Neural cell (in vitro differentiated cells): ENCODE results near the gene MED13L. TPM values are rescaled to one million over a fixed set of nuclear protein-coding genes. Genes with fewer than 3 reads are reported as not detected.

ENCODE experiments used
- H2AFZ ChIP-seq: fragments of 200-600, 300-800 bp; sonication (generic), shearing (Covaris generic); 2 replicates; pipeline ENCODE4 v1.6.0; 2014; ENCODE audit warnings: low read depth, mild to moderate bottlenecking, antibody characterized with exemption, low read length, moderate library complexity
- H3F3A ChIP-seq: fragments of 200-600 bp; shearing (Covaris generic); 2 replicates; pipeline ENCODE4 v1.6.1; 2016; ENCODE audit warnings: mild to moderate bottlenecking, moderate library complexity, mixed read lengths, antibody characterized with exemption, low read length; ENCODE audit not compliant: insufficient read depth, poor library complexity, severe bottlenecking
- H3K27ac ChIP-seq: fragments of 200-600, 300-800 bp; sonication (generic), shearing (Covaris generic); 2 replicates; pipeline ENCODE4 v1.5.1; 2014; ENCODE audit warnings: mild to moderate bottlenecking, low read length, moderate library complexity
- H3K27me3 ChIP-seq: fragments of 300-800, 200-600 bp; sonication (generic), shearing (Covaris generic); 2 replicates; pipeline ENCODE4 v1.6.0; 2014; ENCODE audit warnings: mild to moderate bottlenecking, low read depth, low read length, moderate library complexity; ENCODE audit not compliant: insufficient read depth
- H3K36me3 ChIP-seq: fragments of 300-800, 200-600 bp; sonication (generic), shearing (Covaris generic); 2 replicates; pipeline ENCODE4 v1.5.1; 2014; ENCODE audit warnings: mild to moderate bottlenecking, antibody characterized with exemption, low read length, moderate library complexity; ENCODE audit not compliant: insufficient read depth
- H3K4me2 ChIP-seq: fragments of 300-800, 200-600 bp; sonication (generic), shearing (Covaris generic); 2 replicates; pipeline ENCODE4 v1.6.0; 2014; ENCODE audit warnings: mild to moderate bottlenecking, low read length
- H3K4me3 ChIP-seq: fragments of 300-800, 200-600 bp; sonication (generic), shearing (Covaris generic); 2 replicates; pipeline ENCODE4 v1.5.1; 2014; ENCODE audit warnings: mild to moderate bottlenecking, low read length, moderate library complexity
- H3K79me2 ChIP-seq: fragments of 200-600 bp; shearing (Covaris generic); replicated peaks from 2 replicates; pipeline ENCODE4 v1.6.0; 2014; ENCODE audit warnings: mild to moderate bottlenecking, low read length, moderate library complexity; ENCODE audit not compliant: insufficient read depth
- H3K9ac ChIP-seq: fragments of 300-800, 200-600 bp; sonication (generic), shearing (Covaris generic); 2 replicates; pipeline ENCODE4 v1.6.1; 2016; ENCODE audit warnings: mild to moderate bottlenecking, low read length, mixed read lengths
- H3K9me2 ChIP-seq: fragments of 200-600 bp; shearing (Covaris generic); 2 replicates; pipeline ENCODE4 v1.6.1; 2016; ENCODE audit warnings: mild to moderate bottlenecking, low read length, mixed read lengths; ENCODE audit not compliant: insufficient read depth
- H3K9me3 ChIP-seq: fragments of 200-600, 300-800 bp; sonication (generic), shearing (Covaris generic); 2 replicates; pipeline ENCODE4 v1.6.1; 2016; ENCODE audit warnings: mild to moderate bottlenecking, mixed run types, low read length, moderate library complexity, mixed read lengths
- H4K20me1 ChIP-seq: fragments of 200-600 bp; shearing (Covaris generic); 2 replicates; pipeline ENCODE4 v1.6.1; 2016; ENCODE audit warnings: mild to moderate bottlenecking, mixed run types; ENCODE audit not compliant: insufficient read depth
- CTCF ChIP-seq: fragments of 450-650 bp; IDR thresholded peaks from 2 replicates; pipeline ENCODE4 v1.5.1; 2014; ENCODE audit warnings: antibody characterized with exemption, mild to moderate bottlenecking, moderate library complexity; ENCODE audit not compliant: poor library complexity, severe bottlenecking
- EP300 ChIP-seq: fragments of 450-650 bp; conservative IDR thresholded peaks from 2 replicates; pipeline ENCODE4 v1.6.1; 2014; ENCODE audit warnings: antibody characterized with exemption, mild to moderate bottlenecking, moderate library complexity; ENCODE audit not compliant: poor library complexity, severe bottlenecking
- EZH2 ChIP-seq: fragments of 200-600, 300-800 bp; shearing (Covaris generic), sonication (generic); IDR thresholded peaks from 2 replicates; pipeline ENCODE4 v1.6.1; 2014; ENCODE audit warnings: antibody characterized with exemption, low read length, borderline replicate concordance, mild to moderate bottlenecking; ENCODE audit not compliant: insufficient read depth, poor library complexity, severe bottlenecking
- MXI1 ChIP-seq: fragments of 450-650 bp; conservative IDR thresholded peaks from 2 replicates; pipeline ENCODE4 v1.6.1; 2014; ENCODE audit warnings: antibody characterized with exemption, mild to moderate bottlenecking; ENCODE audit not compliant: poor library complexity, severe bottlenecking
- POLR2AphosphoS5 ChIP-seq: IDR thresholded peaks from 2 replicates; pipeline ENCODE4 v1.6.1; 2012
- RAD21 ChIP-seq: fragments of 450-650 bp; conservative IDR thresholded peaks from 2 replicates; pipeline ENCODE4 v1.6.1; 2014; ENCODE audit warnings: antibody characterized with exemption, mild to moderate bottlenecking, moderate library complexity
- REST ChIP-seq: IDR thresholded peaks from 2 replicates; pipeline ENCODE4 v1.6.1; 2012; ENCODE audit warnings: borderline replicate concordance
- SMC3 ChIP-seq: fragments of 450-650 bp; conservative IDR thresholded peaks from 2 replicates; pipeline ENCODE4 v1.6.1; 2014; ENCODE audit warnings: antibody characterized with exemption, mild to moderate bottlenecking, moderate library complexity; ENCODE audit not compliant: poor library complexity
- TAF1 ChIP-seq: IDR thresholded peaks from 2 replicates; pipeline ENCODE4 v1.6.1; 2012; ENCODE audit warnings: low read depth
- polyA plus RNA-seq: library from polyadenylated mRNA; depleted of rRNA; stranded (reverse); fragments of >200 nt; gene quantifications from 2 replicates; pipeline ENCODE4 v1.2.3, GENCODE V29; 2014

The MED13L gene
- polyA plus RNA-seq, 1 donor from 2014 or later, result 38.9 TPM

- no peak for TF ChIP-seq EZH2
- no peak for TF ChIP-seq CTCF
- TF ChIP-seq REST, result no peak
- TF ChIP-seq TAF1, result no peak
- TF ChIP-seq MXI1, result no peak
These were observed 331.4 kb downstream of the MED13L start for GRCh38 chr12:115946092-115946491.

GRCh38 chr12:115945491-115945885 is 332.0 kb downstream of the MED13L start:
- no peak for TF ChIP-seq MXI1
- TF ChIP-seq EP300, result no peak
- no peak for TF ChIP-seq EZH2
- Histone ChIP-seq H3K27me3 (no peaks in the 10 kb centered on the region), H3K9me2 (no peaks in the 10 kb centered on the region), H3K9ac (no peak overlapping the region), H3K9me3 (no peaks in the 10 kb centered on the region), H3K36me3 (no peaks in the 10 kb centered on the region), H4K20me1 (no peaks in the 10 kb centered on the region), H3F3A (no peaks in the 10 kb centered on the region), H3K27ac (no peak overlapping the region), H2AFZ (no peak overlapping the region), H3K79me2 (no peaks in the 10 kb centered on the region), H3K4me2 (no peak overlapping the region), H3K4me3 (no peak overlapping the region)

More at GRCh38 chr12:115946092-115946491, 331.4 kb downstream of the MED13L start:
- Histone ChIP-seq H3K9ac (no peak overlapping the region), H3K27me3 (no peaks in the 10 kb centered on the region), H3K27ac (no peak overlapping the region), H2AFZ (no peak overlapping the region), H3K79me2 (no peaks in the 10 kb centered on the region), H3K9me2 (no peaks in the 10 kb centered on the region), H3K36me3 (no peaks in the 10 kb centered on the region), H3K4me2 (no peak overlapping the region), H3K9me3 (no peaks in the 10 kb centered on the region), H3K4me3 (no peak overlapping the region), H4K20me1 (no peaks in the 10 kb centered on the region), H3F3A (no peaks in the 10 kb centered on the region)

GRCh38 chr12:115944837-115945490 is 332.5 kb downstream of the MED13L start:
- no peak overlapping the region for H3K27ac ChIP-seq
- no peaks in the 10 kb centered on the region for H4K20me1 ChIP-seq
- no peak overlapping the region for H3K4me3 ChIP-seq
- no peaks in the 10 kb centered on the region for H3K79me2 ChIP-seq
- H3F3A ChIP-seq, result no peaks in the 10 kb centered on the region
- no peaks in the 10 kb centered on the region for H3K36me3 ChIP-seq
- no peak overlapping the region for H2AFZ ChIP-seq
- no peaks in the 10 kb centered on the region for H3K9me3 ChIP-seq
- no peaks in the 10 kb centered on the region for H3K9me2 ChIP-seq
- H3K4me2 ChIP-seq, result no peak overlapping the region
- TF ChIP-seq EZH2, result no peak
- no peak for TF ChIP-seq EP300
- no peak for TF ChIP-seq POLR2AphosphoS5
- TF ChIP-seq SMC3, result no peak
- TF ChIP-seq TAF1, result no peak
- TF ChIP-seq CTCF, result no peak
- no peak for TF ChIP-seq MXI1
- no peak for TF ChIP-seq RAD21
- no peak for TF ChIP-seq REST
- H3K9ac ChIP-seq, result no peak overlapping the region
- no peaks in the 10 kb centered on the region for H3K27me3 ChIP-seq
